WTC11 (cell line): ENCODE data around the gene ZNF775.

ENCODE experiments used
- CBFB ChIP-seq: sonication (generic); formaldehyde crosslinking; IDR thresholded peaks from 2 replicates; pipeline ENCODE4 v1.8.1; 2022; ENCODE audit warnings: mild to moderate bottlenecking, low read depth, missing genetic modification reagents
- E2F5 ChIP-seq: sonication (generic); formaldehyde crosslinking; IDR thresholded peaks from 2 replicates; pipeline ENCODE4 v1.8.1; 2022; ENCODE audit warnings: mild to moderate bottlenecking, moderate library complexity, missing genetic modification reagents
- MAX ChIP-seq: sonication (generic); formaldehyde crosslinking; IDR thresholded peaks from 2 replicates; pipeline ENCODE4 v1.8.0; 2022; ENCODE audit warnings: mild to moderate bottlenecking, missing genetic modification reagents
- USF2 ChIP-seq: sonication (generic); formaldehyde crosslinking; IDR thresholded peaks from 2 replicates; pipeline ENCODE4 v1.8.1; 2023; ENCODE audit warnings: mild to moderate bottlenecking, missing genetic modification reagents, moderate library complexity

DNA sequence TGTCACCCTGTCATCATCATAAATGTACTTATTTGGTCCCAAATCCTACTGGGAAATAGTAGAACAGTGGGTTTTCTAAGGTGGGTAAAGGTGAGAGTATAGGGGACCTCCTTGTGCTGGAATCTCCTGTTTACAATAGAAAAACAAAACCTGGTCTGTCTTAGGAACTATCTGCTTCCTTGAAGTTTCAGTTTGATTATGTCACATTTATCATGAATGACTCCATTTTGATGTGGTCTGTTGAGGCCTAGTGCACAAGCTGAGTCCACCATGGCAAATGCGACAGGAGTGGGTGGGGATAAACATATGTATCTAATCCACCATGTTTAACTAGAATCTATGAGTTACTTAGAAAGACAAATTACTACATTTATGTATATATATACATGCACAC, 23.5 kb upstream of the ZNF775 start:
- TF ChIP-seq CBFB (no peak), MAX (no peak), USF2 (CRISPR knock-in tag) (no peak), E2F5 (CRISPR knock-in tag) (no peak)
